ENCODE measurements around the gene TRAF6. TPM values are rescaled to one million over a fixed set of nuclear protein-coding genes. Genes with fewer than 3 reads are reported as not detected.

The TRAF6 gene
- total RNA-seq, 1 experiment from 2014 or later = 9.3 TPM

- TF ChIP-seq CEBPB (IDR thresholded peaks at IDR 0.05; ENCODE audit: low read depth) (no peak), EGR1 (IDR thresholded peaks at IDR 0.05; ENCODE audit: low read depth) (no peak), SIN3A (IDR thresholded peaks at IDR 0.05; ENCODE audit: low read depth) (no peak)
Measured at GRCh38 chr11:36532941-36533601, 23.0 kb upstream of the TRAF6 start (continued).

GRCh38 chr11:36530840-36531239, 20.8 kb upstream of the TRAF6 start:
- no peaks in the 10 kb centered on the region for H3K27me3 ChIP-seq (ENCODE audit: insufficient read depth, low read length)
- RAD21 ChIA-PET (ENCODE audit: low non-redundant PET in 1 of 2, low total read pairs in 2 of 2, uncharacterized antibody in 2 of 2, unreplicated experiment in 2 of 2) = no interaction called here
- H3K9ac ChIP-seq (ENCODE audit: low read length) = no peak overlapping the region
- no peaks in the 10 kb centered on the region for H3K9me2 ChIP-seq (ENCODE audit: insufficient read depth)
- POLR2A ChIA-PET = no interaction called here
- H3K4me1 ChIP-seq (ENCODE audit: control insufficient read depth in 1 of 2, insufficient read depth in 2 of 2, low read length in 2 of 2) = no peaks in the 10 kb centered on the region
- no peaks in the 10 kb centered on the region for H3K79me2 ChIP-seq (ENCODE audit: insufficient read depth, low read length)
- intact Hi-C loops (cut with micrococcal nuclease) = no loop called here
- BruUV-seq (replicated peaks) = no TSS peak
- no peaks in the 10 kb centered on the region for H4K20me1 ChIP-seq (ENCODE audit: insufficient read depth)
- H3K36me3 ChIP-seq (ENCODE audit: control insufficient read depth in 1 of 2, insufficient read depth in 2 of 2, low read length in 2 of 2) = no peaks in the 10 kb centered on the region
- ATAC-seq (no peak), DNase-seq (ENCODE audit: low read depth, low spot score) (no peak)
- TF ChIP-seq ATF3 (IDR thresholded peaks at IDR 0.05) = no peak
- TF ChIP-seq EZH2 (IDR thresholded peaks at IDR 0.05) = no peak
- TF ChIP-seq REST (IDR thresholded peaks at IDR 0.05; ENCODE audit: low read depth) = no peak
- no peak for TF ChIP-seq EGR1 (IDR thresholded peaks at IDR 0.05; ENCODE audit: low read depth)
- TF ChIP-seq CBX3 (IDR thresholded peaks at IDR 0.05; ENCODE audit: low read depth) = no peak
- no peak overlapping the region for H2AFZ ChIP-seq (ENCODE audit: low read depth, low read length, poor library complexity, severe bottlenecking)
- CTCF ChIA-PET = interaction anchor here (0.6 to 1.0 kb wide), 2 partner anchors 10 to 38 kb away, joined by 3 read pairs; no protein-coding TSS in a partner anchor
- H3K4me3 ChIP-seq (replicated peaks in 1 of 2; ENCODE audit: low read depth in 1 of 2, low read length in 2 of 2) = no peak overlapping the region
- no peak overlapping the region for H3K27ac ChIP-seq (ENCODE audit: low read depth, low read length)
- H3K4me2 ChIP-seq (ENCODE audit: low read length) = no peak overlapping the region
- H3K9me3 ChIP-seq (ENCODE audit: control insufficient read depth in 1 of 2, insufficient read depth in 1 of 2, low read depth in 1 of 2, low read length in 2 of 2) = no peaks in the 10 kb centered on the region

All from HCT116 (cell line).